Panc1 (cell line): ENCODE data around the gene NCK2. TPM values are rescaled to one million over a fixed set of nuclear protein-coding genes. Genes with fewer than 3 reads are reported as not detected.

Experiments used
- ATAC-seq: fragments of 200-7000 bp; cut with Tn5 transposase; 2 replicates; pipeline ENCODE4 v1.9.1; 2020; ENCODE audit warnings: mild to moderate bottlenecking, moderate library complexity
- BruUV-seq: library from RNA; stranded (reverse); fragments of 400-500 nt; replicated peaks from 2 replicates; lab custom pipeline; 2021; lab: Mats Ljungman, UMichigan
- CTCF ChIA-PET: fragments of 300-600 bp; sonication (Branson Sonifier 250); formaldehyde crosslinking; loops from one replicate; lab custom pipeline; 2022; ENCODE audit warnings: antibody characterized with exemption; lab: Charles Lee
- POLR2A ChIA-PET: fragments of 300-600 bp; sonication (Branson Sonifier 250); formaldehyde crosslinking; loops from one replicate; lab custom pipeline; 2022; ENCODE audit warnings: antibody characterized with exemption; lab: Charles Lee
- DNase-seq: peaks from one replicate; pipeline ENCODE4 v3.0.0-alpha.2; 2010; ENCODE audit warnings: low read depth, low spot score
- H3K27ac ChIP-seq: 2 replicates; pipeline ENCODE4 v1.5.1; 2011; ENCODE audit warnings: mild to moderate bottlenecking, low read length, inconsistent platforms
- H3K27me3 ChIP-seq: fragments of 200-500 bp; sonication (Bioruptor generic); 2 replicates; pipeline ENCODE4 v1.6.0; 2014; ENCODE audit warnings: low read length, inconsistent platforms; ENCODE audit not compliant: control insufficient read depth, insufficient read depth
- H3K36me3 ChIP-seq: fragments of 200-500 bp; sonication (Bioruptor generic); 2 replicates; pipeline ENCODE4 v1.5.1; 2014; ENCODE audit warnings: inconsistent platforms, mild to moderate bottlenecking, low read length, moderate library complexity; ENCODE audit not compliant: control insufficient read depth, insufficient read depth
- H3K4me1 ChIP-seq: 2 replicates; pipeline ENCODE4 v1.5.1; 2011; ENCODE audit warnings: inconsistent platforms, mild to moderate bottlenecking, low read length, moderate library complexity; ENCODE audit not compliant: control insufficient read depth, insufficient read depth
- H3K4me3 ChIP-seq, 2 experiments: 2 replicates each; pipeline ENCODE4 v1.5.1; 2011 to 2012; ENCODE audit warnings: low read depth in 2 of 2, low read length in 2 of 2, mild to moderate bottlenecking in 2 of 2, inconsistent platforms in 1 of 2, moderate library complexity in 1 of 2
- H3K9me3 ChIP-seq: fragments of 200-500 bp; sonication (Bioruptor generic); 2 replicates; pipeline ENCODE4 v1.5.1; 2014; ENCODE audit warnings: low read depth, mild to moderate bottlenecking, inconsistent platforms, low read length, moderate library complexity; ENCODE audit not compliant: control insufficient read depth, insufficient read depth
- POLR2AphosphoS5 ChIP-seq: IDR thresholded peaks from 2 replicates; pipeline ENCODE4 v1.6.1; 2012; ENCODE audit warnings: mild to moderate bottlenecking, low read depth, low read length, moderate library complexity
- SIN3A ChIP-seq: IDR thresholded peaks from 2 replicates; pipeline ENCODE4 v1.6.1; 2012; ENCODE audit warnings: low read depth, mild to moderate bottlenecking, low read length, moderate library complexity, borderline replicate concordance; ENCODE audit not compliant: insufficient read depth
- TCF7L2 ChIP-seq: IDR thresholded peaks from 2 replicates; pipeline ENCODE4 v1.6.1; 2011; ENCODE audit warnings: mild to moderate bottlenecking, low read depth, low read length, inconsistent platforms
- in situ Hi-C: cut with HindIII; loops from 2 replicates; pipeline ENCODE4 v1.10.0; 2016; ENCODE audit warnings: low sequenced_read_pairs, low pct_unique_long_range_greater_than_20kb
- intact Hi-C: fragments of 100-400 bp; cut with micrococcal nuclease; formaldehyde crosslinking; loops from one replicate; pipeline ENCODE4 v1.10.0; 2022; ENCODE audit not compliant: unreplicated experiment
- total RNA-seq: library from RNA; stranded (reverse); gene quantifications from one replicate; pipeline ENCODE4 v1.2.1, GENCODE V29; 2021; ENCODE audit not compliant: unreplicated experiment
- TF ChIP-seq, protein P1 (sequence below): fragments of 450-650 bp; IDR thresholded peaks from 2 replicates; pipeline ENCODE4 v1.5.1; 2017; ENCODE audit warnings: mild to moderate bottlenecking
- TF ChIP-seq, protein P2 (sequence below), 2 experiments: IDR thresholded peaks; 2 replicates each; pipeline ENCODE4 v1.6.1; 2011 to 2012; ENCODE audit warnings: low read depth in 2 of 2, control low read depth in 1 of 2, low read length in 1 of 2, mild to moderate bottlenecking in 1 of 2, moderate library complexity in 1 of 2; ENCODE audit not compliant: insufficient read depth in 1 of 2

NCK2 gene
- total RNA-seq, 1 experiment from 2014 or later = 60.7 TPM

DNA sequence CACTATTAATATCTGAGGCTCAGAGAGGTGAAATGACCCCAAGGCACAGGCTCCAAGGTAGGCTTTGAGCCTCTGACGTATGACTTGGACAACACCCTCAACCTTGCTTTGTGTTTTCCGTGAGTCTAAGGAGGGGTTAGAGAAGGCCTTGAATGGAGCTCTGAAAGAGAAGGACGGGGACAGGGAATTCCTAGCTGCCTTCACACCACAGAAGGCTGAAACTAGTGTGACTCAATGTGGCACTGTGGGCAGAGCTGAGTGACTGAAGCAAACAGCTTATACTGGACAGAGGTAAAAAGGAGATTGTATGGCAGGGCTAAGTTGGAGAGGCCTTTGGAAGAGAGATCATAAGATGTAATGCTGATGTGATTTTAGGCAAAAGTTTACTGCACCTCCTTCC is 3.5 kb upstream of the NCK2 start:
- Histone ChIP-seq H3K36me3 (no peaks in the 10 kb centered on the region; the same call in 1 of the 2 replicates), H3K4me1 (peaks cover 6% of the 10 kb centered on the region), H3K27ac (no peak overlapping the region), H3K9me3 (no peaks in the 10 kb centered on the region), H3K27me3 (no peaks in the 10 kb centered on the region), H3K4me3 (no peak overlapping the region)
- ATAC-seq (no peak), DNase-seq (no peak)
- POLR2A ChIA-PET = interaction anchor here (0.5 kb wide), 1 partner anchor 132 kb away, joined by 5 read pairs; no protein-coding TSS in a partner anchor
- no TSS peak for BruUV-seq
- TF ChIP-seq SIN3A = no peak
- TF ChIP-seq, protein P1, sequence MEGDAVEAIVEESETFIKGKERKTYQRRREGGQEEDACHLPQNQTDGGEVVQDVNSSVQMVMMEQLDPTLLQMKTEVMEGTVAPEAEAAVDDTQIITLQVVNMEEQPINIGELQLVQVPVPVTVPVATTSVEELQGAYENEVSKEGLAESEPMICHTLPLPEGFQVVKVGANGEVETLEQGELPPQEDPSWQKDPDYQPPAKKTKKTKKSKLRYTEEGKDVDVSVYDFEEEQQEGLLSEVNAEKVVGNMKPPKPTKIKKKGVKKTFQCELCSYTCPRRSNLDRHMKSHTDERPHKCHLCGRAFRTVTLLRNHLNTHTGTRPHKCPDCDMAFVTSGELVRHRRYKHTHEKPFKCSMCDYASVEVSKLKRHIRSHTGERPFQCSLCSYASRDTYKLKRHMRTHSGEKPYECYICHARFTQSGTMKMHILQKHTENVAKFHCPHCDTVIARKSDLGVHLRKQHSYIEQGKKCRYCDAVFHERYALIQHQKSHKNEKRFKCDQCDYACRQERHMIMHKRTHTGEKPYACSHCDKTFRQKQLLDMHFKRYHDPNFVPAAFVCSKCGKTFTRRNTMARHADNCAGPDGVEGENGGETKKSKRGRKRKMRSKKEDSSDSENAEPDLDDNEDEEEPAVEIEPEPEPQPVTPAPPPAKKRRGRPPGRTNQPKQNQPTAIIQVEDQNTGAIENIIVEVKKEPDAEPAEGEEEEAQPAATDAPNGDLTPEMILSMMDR = no peak
- TF ChIP-seq, protein P2, sequence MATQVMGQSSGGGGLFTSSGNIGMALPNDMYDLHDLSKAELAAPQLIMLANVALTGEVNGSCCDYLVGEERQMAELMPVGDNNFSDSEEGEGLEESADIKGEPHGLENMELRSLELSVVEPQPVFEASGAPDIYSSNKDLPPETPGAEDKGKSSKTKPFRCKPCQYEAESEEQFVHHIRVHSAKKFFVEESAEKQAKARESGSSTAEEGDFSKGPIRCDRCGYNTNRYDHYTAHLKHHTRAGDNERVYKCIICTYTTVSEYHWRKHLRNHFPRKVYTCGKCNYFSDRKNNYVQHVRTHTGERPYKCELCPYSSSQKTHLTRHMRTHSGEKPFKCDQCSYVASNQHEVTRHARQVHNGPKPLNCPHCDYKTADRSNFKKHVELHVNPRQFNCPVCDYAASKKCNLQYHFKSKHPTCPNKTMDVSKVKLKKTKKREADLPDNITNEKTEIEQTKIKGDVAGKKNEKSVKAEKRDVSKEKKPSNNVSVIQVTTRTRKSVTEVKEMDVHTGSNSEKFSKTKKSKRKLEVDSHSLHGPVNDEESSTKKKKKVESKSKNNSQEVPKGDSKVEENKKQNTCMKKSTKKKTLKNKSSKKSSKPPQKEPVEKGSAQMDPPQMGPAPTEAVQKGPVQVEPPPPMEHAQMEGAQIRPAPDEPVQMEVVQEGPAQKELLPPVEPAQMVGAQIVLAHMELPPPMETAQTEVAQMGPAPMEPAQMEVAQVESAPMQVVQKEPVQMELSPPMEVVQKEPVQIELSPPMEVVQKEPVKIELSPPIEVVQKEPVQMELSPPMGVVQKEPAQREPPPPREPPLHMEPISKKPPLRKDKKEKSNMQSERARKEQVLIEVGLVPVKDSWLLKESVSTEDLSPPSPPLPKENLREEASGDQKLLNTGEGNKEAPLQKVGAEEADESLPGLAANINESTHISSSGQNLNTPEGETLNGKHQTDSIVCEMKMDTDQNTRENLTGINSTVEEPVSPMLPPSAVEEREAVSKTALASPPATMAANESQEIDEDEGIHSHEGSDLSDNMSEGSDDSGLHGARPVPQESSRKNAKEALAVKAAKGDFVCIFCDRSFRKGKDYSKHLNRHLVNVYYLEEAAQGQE (IDR thresholded peaks at IDR 0.05; ENCODE audit: insufficient read depth in 1 of 2, low read depth in 2 of 2, low read length in 1 of 2) = no peak
- no peak for TF ChIP-seq TCF7L2
- TF ChIP-seq POLR2AphosphoS5 = no peak
- intact Hi-C loops (loop anchor here (10.0 kb wide), 1 partner anchor 166 kb away; no protein-coding TSS in a partner anchor), in situ Hi-C loops (no loop called here)
- CTCF ChIA-PET = no interaction called here

DNA sequence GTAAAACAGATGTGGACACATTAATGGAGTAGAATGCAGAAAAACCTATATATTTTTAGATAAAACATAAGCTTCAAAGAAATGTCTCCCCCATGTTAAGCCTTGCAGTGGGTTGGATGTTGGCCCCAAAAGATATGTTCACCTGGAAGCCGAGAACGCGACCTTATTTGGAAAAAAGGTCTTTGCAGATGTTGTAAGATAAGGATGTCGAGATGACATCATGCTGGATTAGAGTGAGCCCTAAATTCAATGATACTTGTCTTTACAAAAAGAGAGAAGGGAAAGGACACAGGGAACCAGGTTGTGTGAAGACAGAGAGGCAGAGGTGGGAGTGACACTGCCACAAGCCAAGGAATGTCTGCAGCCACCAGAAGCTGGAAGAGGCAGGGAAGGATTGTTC is 3.1 kb upstream of the NCK2 start:
- POLR2A ChIA-PET = interaction anchor here (0.5 kb wide), 1 partner anchor 133 kb away, joined by 5 read pairs; no protein-coding TSS in a partner anchor
- CTCF ChIA-PET = no interaction called here
- H3K4me3 ChIP-seq = no peak overlapping the region
- TF ChIP-seq POLR2AphosphoS5 (no peak), TCF7L2 (no peak), SIN3A (no peak)
- TF ChIP-seq, protein P2 (IDR thresholded peaks at IDR 0.05; ENCODE audit: insufficient read depth in 1 of 2, low read depth in 2 of 2, low read length in 1 of 2) = no peak
- TF ChIP-seq, protein P1 = no peak
- BruUV-seq = no TSS peak
- H3K27me3 ChIP-seq = no peaks in the 10 kb centered on the region
- no peaks in the 10 kb centered on the region for H3K9me3 ChIP-seq
- no peak for DNase-seq
- in situ Hi-C loops = no loop called here
- no peak overlapping the region for H3K27ac ChIP-seq
- peaks cover 10% of the 10 kb centered on the region for H3K4me1 ChIP-seq
- intact Hi-C loops = loop anchor here (10.0 kb wide), 1 partner anchor 167 kb away; no protein-coding TSS in a partner anchor
- no peak for ATAC-seq
- no peaks in the 10 kb centered on the region; the same call in 1 of the 2 replicates for H3K36me3 ChIP-seq
